Measurements from ENCODE around the gene NANOS3. TPM values are rescaled to one million over a fixed set of nuclear protein-coding genes. Genes with fewer than 3 reads are reported as not detected.
A peak's percentile ranks its signal among the peaks of the same experiment; 100 is the strongest.
"Not testable (repeated sequence)": the region's sequence is repeated elsewhere in the genome, so short reads cannot be mapped to it uniquely, and the experiment has no call there.

NANOS3 gene
- total and polyA plus RNA-seq, 5 experiments from 2014 or later, result not detected

- Mint-ChIP-seq H3K4me1 (peaks cover 0 to 7% (median 2%) of the 10 kb centered on the region in 4 donors), H3K4me3 (no peak overlapping the region), H3K27me3 (no peaks in the 10 kb centered on the region), H3K27ac (peak overlapping the region in 3 of 10 donors; percentile 8 to 52 (median 24)), H3K9me3 (peaks cover 0 to 3% (median 0%) of the 10 kb centered on the region in 9 donors), H3K36me3 (peaks cover 0 to 57% (median 24%) of the 10 kb centered on the region in 3 donors)
- DNase-seq (peak in 2 of 10 donors; percentile 16 to 23), ATAC-seq (peak; percentile 72 to 81)
- POLR2A ChIA-PET, result interaction anchor here (0.6 to 1.5 kb wide), 3 partner anchors 31 to 122 kb away, joined by 4 to 7 read pairs (median 4); partner anchors contain the start of genes DCAF15 and IL27RA
Measured at GRCh38 chr19:13920940-13921747, 44.2 kb downstream of the NANOS3 start.

- not testable (repeated sequence) for H3K9me3 Mint-ChIP-seq, H3K27me3 Mint-ChIP-seq, DNase-seq, H3K4me1 Mint-ChIP-seq, H3K4me3 Mint-ChIP-seq, ATAC-seq
- POLR2A ChIA-PET, result interaction anchor here (1.1 kb wide), 1 partner anchor 30 kb away, joined by 4 read pairs; the partner anchor contains the start of gene DCAF15
- peaks cover 0 to 57% (median 24%) of the 10 kb centered on the region in 3 donors for H3K36me3 Mint-ChIP-seq
- H3K27ac Mint-ChIP-seq, result peak overlapping the region in 1 of 10 donors; percentile 6
Measured at GRCh38 chr19:13922118-13922517, 45.2 kb downstream of the NANOS3 start.

GRCh38 chr19:13923194-13923987, 46.5 kb downstream of the NANOS3 start:
- H3K4me1 Mint-ChIP-seq, result peaks cover 0 to 7% (median 2%) of the 10 kb centered on the region in 4 donors
- DNase-seq (no peak), ATAC-seq (no peak)
- peaks cover 0 to 54% (median 27%) of the 10 kb centered on the region in 3 donors for H3K36me3 Mint-ChIP-seq
- H3K9me3 Mint-ChIP-seq, result peaks cover 0 to 3% (median 0%) of the 10 kb centered on the region in 9 donors
- no peak overlapping the region for H3K4me3 Mint-ChIP-seq
- no peaks in the 10 kb centered on the region for H3K27me3 Mint-ChIP-seq
- H3K27ac Mint-ChIP-seq, result peak overlapping the region in 1 of 10 donors; percentile 62
- POLR2A ChIA-PET, result no interaction called here

GRCh38 chr19:13926010-13926409, 49.1 kb downstream of the NANOS3 start:
- Mint-ChIP-seq H3K4me1 (peaks cover 0 to 7% (median 2%) of the 10 kb centered on the region in 4 donors), H3K27me3 (no peaks in the 10 kb centered on the region), H3K9me3 (peaks cover 0 to 2% (median 0%) of the 10 kb centered on the region in 9 donors), H3K4me3 (no peak overlapping the region), H3K36me3 (peaks cover 0 to 40% (median 19%) of the 10 kb centered on the region in 3 donors), H3K27ac (peak overlapping the region in 3 of 10 donors; percentile 9 to 67 (median 12))
- ATAC-seq (no peak), DNase-seq (no peak)
- POLR2A ChIA-PET, result interaction anchor here (0.6 to 0.7 kb wide), 2 partner anchors 147 to 408 kb away, joined by 3 to 9 read pairs; no protein-coding TSS in a partner anchor

- ATAC-seq (no peak), DNase-seq (no peak)
- POLR2A ChIA-PET, result interaction anchor here (0.6 kb wide), 1 partner anchor 30 kb away, joined by 3 read pairs; no protein-coding TSS in a partner anchor
- H3K36me3 Mint-ChIP-seq, result peaks cover 0 to 38% (median 13%) of the 10 kb centered on the region in 3 donors
- peak overlapping the region in 1 of 10 donors; percentile 22 for H3K27ac Mint-ChIP-seq
- no peak overlapping the region for H3K4me3 Mint-ChIP-seq
- H3K4me1 Mint-ChIP-seq, result peaks cover 0 to 7% (median 0%) of the 10 kb centered on the region in 4 donors
- H3K9me3 Mint-ChIP-seq, result no peaks in the 10 kb centered on the region
- H3K27me3 Mint-ChIP-seq, result no peaks in the 10 kb centered on the region
Measured at GRCh38 chr19:13926715-13927114, 49.8 kb downstream of the NANOS3 start.

- peaks cover 0 to 11% (median under 1%) of the 10 kb centered on the region in 5 donors for H3K27me3 Mint-ChIP-seq
- POLR2A ChIA-PET, result interaction anchor here (1.1 to 1.7 kb wide), 2 partner anchors 10 to 22 kb away, joined by 3 read pairs; no protein-coding TSS in a partner anchor
- H3K9me3 Mint-ChIP-seq, result no peaks in the 10 kb centered on the region
- ATAC-seq (no peak), DNase-seq (no peak)
- no peak overlapping the region for H3K4me3 Mint-ChIP-seq
- peaks cover under 1 to 14% (median 7%) of the 10 kb centered on the region in 4 donors for H3K4me1 Mint-ChIP-seq
- H3K27ac Mint-ChIP-seq, result peak overlapping the region in 1 of 10 donors; percentile 33
- H3K36me3 Mint-ChIP-seq, result peaks cover 0 to 22% (median 3%) of the 10 kb centered on the region in 3 donors
Measured at GRCh38 chr19:13929340-13929739, 52.4 kb downstream of the NANOS3 start.

- Mint-ChIP-seq H3K27ac (no peak overlapping the region), H3K4me1 (peaks cover 5 to 19% (median 10%) of the 10 kb centered on the region in 4 donors), H3K36me3 (peaks cover 0 to 18% (median 3%) of the 10 kb centered on the region in 3 donors), H3K9me3 (no peaks in the 10 kb centered on the region), H3K4me3 (no peak overlapping the region), H3K27me3 (peaks cover 2 to 11% (median 4%) of the 10 kb centered on the region in 5 donors)
- POLR2A ChIA-PET, result interaction anchor here (1.1 to 1.7 kb wide), 2 partner anchors 9 to 22 kb away, joined by 3 read pairs; no protein-coding TSS in a partner anchor
- DNase-seq (no peak), ATAC-seq (no peak)
Measured at GRCh38 chr19:13929956-13930355, 53.0 kb downstream of the NANOS3 start.

Small RNA genes within 50 kb of the gene (microRNA-seq; reads per million reads assigned to microRNA genes)
- gene MIR181C (ENCODE audit: borderline microRNAs expressed), result 267 reads per million, percentile 73 among the genes with 10 or more reads in this experiment
- gene MIR181D (ENCODE audit: borderline microRNAs expressed), result 74.9 reads per million, percentile 61 among the genes with 10 or more reads in this experiment

Other genes starting within 250 kb of the NANOS3 start
- gene MRI1, start 112.6 kb upstream of the NANOS3 start, total RNA-seq, result 10 to 100 TPM; 83.3 to 85.1 TPM
- gene MRI1, start 112.6 kb upstream of the NANOS3 start, polyA plus RNA-seq, result 10 to 100 TPM in 2 of 3 donors, 1 to 10 TPM in 1; 6.4 to 15.5 (median 11.6) TPM
- 10 to 100 TPM; 74.1 to 80.0 TPM for gene C19orf53, start 102.7 kb upstream of the NANOS3 start, total RNA-seq
- gene C19orf53, start 102.7 kb upstream of the NANOS3 start, polyA plus RNA-seq, result 100 to 1,000 TPM; 248 to 324 (median 278) TPM
- 1 to 10 TPM; 7.8 to 8.1 TPM for gene ZSWIM4, start 81.7 kb upstream of the NANOS3 start, total RNA-seq
- 1 to 10 TPM in 2 of 3 donors, under 1 TPM in 1; 0.30 to 1.5 (median 1.1) TPM for gene ZSWIM4, start 81.7 kb upstream of the NANOS3 start, polyA plus RNA-seq
- 1 to 10 TPM; 3.0 to 3.7 TPM for gene BRME1, start 29.0 kb downstream of the NANOS3 start, total RNA-seq
- under 1 TPM; 0.49 to 0.94 (median 0.76) TPM for gene BRME1, start 29.0 kb downstream of the NANOS3 start, polyA plus RNA-seq
- gene CC2D1A, start 29.1 kb downstream of the NANOS3 start, total RNA-seq, result 10 to 100 TPM; 29.7 to 30.7 TPM
- 10 to 100 TPM in 1 of 3 donors, 1 to 10 TPM in 2; 4.3 to 10.5 (median 5.5) TPM for gene CC2D1A, start 29.1 kb downstream of the NANOS3 start, polyA plus RNA-seq
- gene PODNL1, start 61.3 kb downstream of the NANOS3 start, total RNA-seq, result not detected
- not detected for gene PODNL1, start 61.3 kb downstream of the NANOS3 start, polyA plus RNA-seq
- gene DCAF15, start 75.4 kb downstream of the NANOS3 start, total RNA-seq, result 10 to 100 TPM; 93.5 to 93.6 TPM
- 1 to 10 TPM; 2.9 to 6.0 (median 3.4) TPM for gene DCAF15, start 75.4 kb downstream of the NANOS3 start, polyA plus RNA-seq
- gene RFX1, start 129.2 kb downstream of the NANOS3 start, total RNA-seq, result 10 to 100 TPM; 17.1 to 18.8 TPM
- 1 to 10 TPM in 2 of 3 donors, under 1 TPM in 1; 0.84 to 1.1 (median 1.0) TPM for gene RFX1, start 129.2 kb downstream of the NANOS3 start, polyA plus RNA-seq
- gene RLN3, start 151.0 kb downstream of the NANOS3 start, total RNA-seq, result not detected
- under 1 TPM in 1 of 3 donors, not detected in 2; 0.50 TPM for gene RLN3, start 151.0 kb downstream of the NANOS3 start, polyA plus RNA-seq
- gene IL27RA, start 154.6 kb downstream of the NANOS3 start, total RNA-seq, result 10 to 100 TPM; 54.2 to 54.7 TPM
- 10 to 100 TPM; 54.5 to 91.2 (median 83.9) TPM for gene IL27RA, start 154.6 kb downstream of the NANOS3 start, polyA plus RNA-seq
- not detected for gene PALM3, start 184.9 kb downstream of the NANOS3 start, total RNA-seq
- gene PALM3, start 184.9 kb downstream of the NANOS3 start, polyA plus RNA-seq, result under 1 TPM in 1 of 3 donors, not detected in 2; 0.13 TPM
- under 1 TPM; 0.44 to 0.99 TPM for gene MISP3, start 195.7 kb downstream of the NANOS3 start, total RNA-seq
- 1 to 10 TPM in 1 of 3 donors, under 1 TPM in 2; 0.36 to 1.4 (median 0.59) TPM for gene MISP3, start 195.7 kb downstream of the NANOS3 start, polyA plus RNA-seq
- gene C19orf67, start 208.6 kb downstream of the NANOS3 start, total RNA-seq, result under 1 TPM in 1 of 2 experiments, not detected in 1; 0.85 TPM
- not detected for gene C19orf67, start 208.6 kb downstream of the NANOS3 start, polyA plus RNA-seq
- gene SAMD1, start 213.6 kb downstream of the NANOS3 start, total RNA-seq, result 10 to 100 TPM; 66.4 to 68.3 TPM
- 1 to 10 TPM; 2.3 to 5.2 (median 2.7) TPM for gene SAMD1, start 213.6 kb downstream of the NANOS3 start, polyA plus RNA-seq
- 10 to 100 TPM; 54.7 to 56.8 TPM for gene PRKACA, start 240.6 kb downstream of the NANOS3 start, total RNA-seq
- 1 to 10 TPM; 1.1 to 1.8 (median 1.3) TPM for gene PRKACA, start 240.6 kb downstream of the NANOS3 start, polyA plus RNA-seq